K562 (cell line): Measurements from ENCODE around the gene SPOUT1. TPM values are rescaled to one million over a fixed set of nuclear protein-coding genes. Genes with fewer than 3 reads are reported as not detected.

Experiments used
- ATAC-seq: fragments of 200-7000 bp; cut with Tn5 transposase; 3 replicates; pipeline ENCODE4 v1.9.1; 2020; ENCODE audit warnings: moderate library complexity
- BruUV-seq: library from RNA; stranded (reverse); fragments of 400-500 nt; replicated peaks from 2 replicates; lab custom pipeline; 2021; lab: Mats Ljungman, UMichigan
- CTCF ChIA-PET: fragments of 300-600 bp; formaldehyde crosslinking; extraction: SDS; loops from one replicate; lab custom pipeline; 2021; ENCODE audit warnings: low intra/inter-chr PET ratio; lab: Yijun Ruan, JAX
- POLR2A ChIA-PET: fragments of 300-600, 350-650 bp; sonication (Branson Sonifier 250); formaldehyde crosslinking; extraction: SDS; loops from one replicate; lab custom pipeline; 2021; ENCODE audit warnings: antibody characterized with exemption, inconsistent platforms; lab: Yijun Ruan, JAX
- DNase-seq, 4 experiments: peaks; one replicate each; pipeline versions ENCODE4 v3.0.0 to v3.0.0-alpha.2; 2011 to 2018; ENCODE audit warnings: low spot score in 3 of 4, mixed read lengths in 3 of 4; ENCODE audit errors: extremely low read depth in 1 of 4
- FAIRE-seq: peaks from 2 replicates; lab custom pipeline; 2011; peaks lifted over from hg19 to GRCh38; lab: Jason Lieb, UNC
- H2AFZ ChIP-seq: 2 replicates; pipeline ENCODE4 v1.6.0; 2011; ENCODE audit warnings: low read depth, low read length, control low read depth, inconsistent platforms
- H3K27ac ChIP-seq: fragments of 200-600 bp; 3 replicates; pipeline ENCODE4 v1.8.0; 2011; ENCODE audit warnings: low read depth, mild to moderate bottlenecking, control low read depth, inconsistent platforms, low read length, moderate library complexity, mixed read lengths; ENCODE audit errors: extremely low read depth
- H3K27me3 ChIP-seq, 2 experiments: fragments of 300-600 bp in 1 of 2; 2 replicates in 1 of 2; 3 replicates in 1 of 2; pipeline versions ENCODE4 v1.6.0 to v1.8.0; 2011; ENCODE audit warnings: inconsistent platforms in 2 of 2, low read length in 2 of 2, mild to moderate bottlenecking in 1 of 2, mixed read lengths in 1 of 2, moderate library complexity in 1 of 2; ENCODE audit not compliant: control insufficient read depth in 2 of 2, insufficient read depth in 2 of 2
- H3K36me3 ChIP-seq: fragments of 300-600 bp; 3 replicates; pipeline ENCODE4 v1.8.0; 2011; ENCODE audit warnings: mild to moderate bottlenecking, low read length, inconsistent platforms; ENCODE audit not compliant: control insufficient read depth, insufficient read depth
- H3K4me1 ChIP-seq, 2 experiments: fragments of 200-600 bp in 1 of 2; replicated peaks in 1 of 2; 2 replicates in 1 of 2; 3 replicates in 1 of 2; pipeline versions ENCODE4 v1.5.1 to v1.8.0; 2011; ENCODE audit warnings: inconsistent platforms in 2 of 2, low read length in 2 of 2, mild to moderate bottlenecking in 1 of 2, mixed read lengths in 1 of 2, moderate library complexity in 1 of 2; ENCODE audit not compliant: control insufficient read depth in 2 of 2, insufficient read depth in 2 of 2
- H3K4me2 ChIP-seq: 2 replicates; pipeline ENCODE4 v1.6.1; 2011; ENCODE audit warnings: low read length, control low read depth, inconsistent platforms, mixed read lengths; ENCODE audit not compliant: insufficient read depth
- H3K4me3 ChIP-seq: fragments of 200-600 bp; sonication (generic), shearing (Covaris generic); 2 replicates; pipeline ENCODE4 v1.5.1; 2016; ENCODE audit warnings: control low read depth, inconsistent platforms
- H3K79me2 ChIP-seq: fragments of 200-600 bp; 3 replicates; pipeline ENCODE4 v1.8.0; 2011; ENCODE audit warnings: low read length, inconsistent platforms; ENCODE audit not compliant: control insufficient read depth, insufficient read depth
- H3K9ac ChIP-seq, 2 experiments: 2 replicates each; pipeline versions ENCODE4 v1.6.0 to v1.6.1; 2011; ENCODE audit warnings: low read depth in 2 of 2, low read length in 2 of 2, control low read depth in 1 of 2, inconsistent platforms in 1 of 2, mild to moderate bottlenecking in 1 of 2, mixed read lengths in 1 of 2; ENCODE audit not compliant: insufficient read depth in 1 of 2
- H3K9me1 ChIP-seq: one replicate; pipeline ENCODE4 v1.6.0; 2011; ENCODE audit warnings: inconsistent platforms, mild to moderate bottlenecking, low read length, moderate library complexity; ENCODE audit not compliant: control insufficient read depth, insufficient read depth
- H3K9me3 ChIP-seq: replicated peaks from 2 replicates; pipeline ENCODE4 v1.5.1; 2011; ENCODE audit warnings: low read depth, low read length, inconsistent platforms; ENCODE audit not compliant: control insufficient read depth, insufficient read depth
- H4K20me1 ChIP-seq: replicated peaks from 2 replicates; pipeline ENCODE4 v1.6.1; 2011; ENCODE audit warnings: low read length, inconsistent platforms, mixed read lengths; ENCODE audit not compliant: control insufficient read depth, insufficient read depth
- ATF6 ChIP-seq: sonication (generic); formaldehyde crosslinking; IDR thresholded peaks from 2 replicates; pipeline ENCODE4 v1.4.0; 2020; ENCODE audit warnings: mild to moderate bottlenecking, missing genetic modification reagents
- CBFB ChIP-seq: sonication (generic); formaldehyde crosslinking; IDR thresholded peaks from 2 replicates; pipeline ENCODE4 v1.4.0; 2020; ENCODE audit warnings: mild to moderate bottlenecking, missing genetic modification reagents
- CHD2 ChIP-seq: IDR thresholded peaks from 2 replicates; pipeline ENCODE4 v1.6.1; 2011; ENCODE audit warnings: low read depth, low read length
- CTCF ChIP-seq, 3 experiments: IDR thresholded peaks in 2 of 3; conservative IDR thresholded peaks in 1 of 3; 2 replicates each; pipeline ENCODE4 v1.5.1; 2011 to 2012; ENCODE audit warnings: low read length in 3 of 3, mild to moderate bottlenecking in 3 of 3, control low read depth in 2 of 3, improper control_type of control experiment in 1 of 3, inconsistent platforms in 1 of 3, low read depth in 1 of 3, mixed read lengths in 1 of 3, moderate library complexity in 1 of 3; ENCODE audit not compliant: insufficient read depth in 2 of 3
- E2F1 ChIP-seq: sonication (generic); formaldehyde crosslinking; IDR thresholded peaks from 2 replicates; pipeline ENCODE4 v1.8.1; 2023; ENCODE audit warnings: mild to moderate bottlenecking, missing genetic modification reagents, moderate library complexity
- ZNF133 ChIP-seq: fragments of 250-450 bp; sonication (Bioruptor Pico); IDR thresholded peaks from 2 replicates; pipeline ENCODE4 v1.4.0; 2020; ENCODE audit warnings: mild to moderate bottlenecking
- ZNF318 ChIP-seq, 2 experiments: fragments of 450-650 bp; IDR thresholded peaks; 2 replicates each; pipeline ENCODE4 v1.6.1; 2016; ENCODE audit warnings: mild to moderate bottlenecking in 2 of 2, borderline replicate concordance in 1 of 2, low read depth in 1 of 2, moderate library complexity in 1 of 2
- ZNF324 ChIP-seq: fragments of 250-450 bp; sonication (Bioruptor Pico); IDR thresholded peaks from 2 replicates; pipeline ENCODE4 v1.4.0; 2020; ENCODE audit warnings: mild to moderate bottlenecking
- WGBS: fragments of 100-300 bp; shearing (Covaris generic); methylation state at CpG from one replicate; pipeline ENCODE4 v1.1.6; 2016; ENCODE audit warnings: low coverage, mixed read lengths; ENCODE audit not compliant: insufficient coverage; ENCODE audit errors: missing lambda C conversion rate; 5-methylcytosine and 5-hydroxymethylcytosine counted together
- in situ Hi-C: fragments of 300-500 bp; cut with MboI; formaldehyde crosslinking; loops from 4 replicates; pipeline ENCODE4 v1.15.0; 2018; ENCODE audit warnings: inconsistent platforms, mixed read lengths
- intact Hi-C: fragments of 100-400 bp; cut with micrococcal nuclease; formaldehyde crosslinking; loops from 2 replicates; pipeline ENCODE4 v1.14.2; 2022
- polyA plus RNA-seq, 8 experiments: library from polyadenylated mRNA; depleted of rRNA in 4 of 8; stranded (reverse) in 5 of 8; unstranded in 3 of 8; fragments of >200 nt; fragmentation: Nextera tagmentation in 2 of 8; fragmentation: Illumina TruSeq in 1 of 8; extraction: Ambion mirVana in 2 of 8; extraction: Trizol in 1 of 8; gene quantifications; 2 replicates each; pipeline versions ENCODE4 v1.2.1 to v1.2.3, GENCODE V29; 2011 to 2014; ENCODE audit warnings: inconsistent platforms in 1 of 8, missing spikeins in 1 of 8
- total RNA-seq, 7 experiments: library from RNA; depleted of rRNA in 6 of 7; stranded (reverse); fragments of >200 nt in 6 of 7; fragmentation: Illumina TruSeq in 2 of 7; extraction: Trizol in 2 of 7; gene quantifications; 2 replicates each; pipeline versions ENCODE4 v1.2.1 to v1.2.3, GENCODE V29; 2011 to 2021; ENCODE audit warnings: low replicate concordance in 1 of 7

Gene SPOUT1
- total and polyA plus RNA-seq, 9 of the 15 experiments (the other 6 are each of a cell fraction or from before 2014, with no cell fraction given), result 10.6 to 121 (median 37.4) TPM

- Histone ChIP-seq H3K9ac (peak overlapping the region; percentile 83 to 100; a peak in 2 of 4 replicates), H3K36me3 (peaks cover 42% of the 10 kb centered on the region), H3K9me1 (no peaks in the 10 kb centered on the region), H3K27ac (peak overlapping the region; percentile 18; the same call in 1 of the 3 replicates), H2AFZ (no peak overlapping the region), H4K20me1 (no peaks in the 10 kb centered on the region), H3K79me2 (peaks cover 22% of the 10 kb centered on the region), H3K4me3 (peak overlapping the region; percentile 99), H3K27me3 (no peaks in the 10 kb centered on the region), H3K9me3 (0 out of 2 replicates have a peak, but pooled peaks cover 2% of the 10 kb centered on the region), H3K4me1 (peaks cover 14 to 22% of the 10 kb centered on the region in 2 experiments; a peak in 4 of 5 replicates), H3K4me2 (peak overlapping the region; percentile 96)
- BruUV-seq, result no TSS peak
- POLR2A ChIA-PET, result interaction anchor here (0.6 to 1.3 kb wide), 9 partner anchors 10 to 137 kb away, joined by 3 to 5 read pairs (median 4); partner anchors contain the start of gene ENDOG
- CTCF ChIA-PET, result no interaction called here
- DNase-seq, result no peak
- in situ Hi-C loops (no loop called here), intact Hi-C loops (no loop called here)
- WGBS, result 100% methylated on average over 1 of the region's 1 CpG
- no peak for ATAC-seq
- TF ChIP-seq CTCF (IDR thresholded peaks at IDR 0.05 in 2 of 3, conservative IDR thresholded peaks at IDR 0.05 in 1 of 3; ENCODE audit: insufficient read depth in 2 of 3, low read depth in 1 of 3, low read length in 3 of 3) (no peak), CHD2 (no peak), ATF6 (no peak), E2F1 (no peak), CBFB (CRISPR knock-in tag) (no peak), ZNF318 (IDR thresholded peaks at IDR 0.05; ENCODE audit: borderline replicate concordance in 1 of 2, low read depth in 1 of 2) (no peak), ZNF324 (CRISPR knock-in tag) (no peak), ZNF133 (CRISPR knock-in tag) (no peak)
- no peak for FAIRE-seq
Measured at GRCh38 chr9:128788445-128788844, 41.1 kb downstream of the SPOUT1 start.
